HG03342 (cell line): Measurements from ENCODE around the gene MDH2.
"Not testable (repeated sequence)": the region's sequence is repeated elsewhere in the genome, so short reads cannot be mapped to it uniquely, and the experiment has no call there.

Experiments used
- ATAC-seq: cut with Tn5 transposase; IDR thresholded peaks from one replicate; pipeline ENCODE4 v1.9.1; 2021; ENCODE audit warnings: mild to moderate bottlenecking, moderate library complexity; ENCODE audit not compliant: unreplicated experiment

MDH2 gene

DNA sequence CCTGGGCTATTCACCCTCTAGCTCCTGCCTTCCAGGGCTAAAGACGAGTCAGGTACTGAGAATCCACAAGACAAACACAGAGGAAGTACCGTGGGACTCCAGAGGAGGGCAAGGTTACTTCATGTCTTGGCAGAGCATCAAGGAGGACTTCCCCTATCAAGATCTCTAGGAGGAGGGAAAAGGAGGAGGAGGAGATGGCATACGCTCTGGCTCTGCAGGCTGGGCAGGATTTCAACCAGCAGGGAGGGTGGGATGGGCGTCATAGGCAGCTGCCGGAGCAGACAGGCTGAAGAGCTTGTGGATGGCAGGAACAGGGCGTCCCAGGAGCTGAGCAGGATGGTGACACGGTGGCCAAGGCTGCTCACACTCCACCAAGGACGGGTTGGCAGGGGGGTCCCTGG lies 21.3 kb downstream of the MDH2 start:
- ATAC-seq, result no peak

DNA sequence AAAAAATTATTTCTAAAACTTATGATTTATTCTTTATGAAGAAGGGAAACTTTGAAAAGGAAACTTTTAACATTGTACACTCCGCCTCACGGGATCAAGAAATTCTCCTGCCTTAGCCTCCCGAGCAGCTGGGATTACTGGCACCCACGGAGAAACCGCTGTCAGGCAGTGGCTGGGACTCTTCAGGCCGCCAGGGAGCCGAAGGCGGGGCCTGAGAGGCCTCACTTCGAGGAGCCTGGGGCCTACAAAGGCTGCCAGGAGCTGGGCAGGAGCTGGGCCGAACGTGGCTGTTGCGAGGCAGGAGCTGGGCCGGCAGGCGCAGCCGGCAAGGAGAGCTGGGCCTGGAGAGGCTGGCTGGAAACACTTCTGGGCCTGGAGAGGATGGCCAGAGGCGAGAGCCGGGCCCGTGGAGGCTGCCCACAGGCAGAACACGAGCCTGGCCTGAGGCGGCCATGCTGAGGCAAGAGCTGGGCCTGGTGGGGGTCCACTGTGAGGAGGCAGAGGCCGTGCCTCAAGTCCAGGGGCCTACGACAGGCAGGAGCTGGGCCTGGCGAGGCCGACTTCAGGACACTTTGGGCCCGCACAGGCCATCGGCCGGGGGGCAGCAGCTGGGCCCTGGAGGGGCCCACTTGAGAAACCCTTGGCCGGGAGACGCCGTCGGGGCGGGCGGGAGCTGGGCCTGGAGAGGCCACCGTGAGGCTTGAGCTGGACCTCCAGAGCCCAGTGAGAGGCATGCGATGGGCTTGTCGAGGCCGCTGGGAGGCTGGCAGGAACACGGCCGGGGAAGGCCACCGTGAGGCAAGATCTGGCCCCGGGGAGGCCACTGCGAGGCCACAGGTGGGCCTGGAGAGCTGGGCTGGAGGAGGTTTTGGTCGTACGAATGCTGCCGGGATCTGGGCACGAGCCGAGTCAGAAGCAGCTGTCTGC lies 23.7 kb downstream of the MDH2 start:
- ATAC-seq, result no peak

DNA sequence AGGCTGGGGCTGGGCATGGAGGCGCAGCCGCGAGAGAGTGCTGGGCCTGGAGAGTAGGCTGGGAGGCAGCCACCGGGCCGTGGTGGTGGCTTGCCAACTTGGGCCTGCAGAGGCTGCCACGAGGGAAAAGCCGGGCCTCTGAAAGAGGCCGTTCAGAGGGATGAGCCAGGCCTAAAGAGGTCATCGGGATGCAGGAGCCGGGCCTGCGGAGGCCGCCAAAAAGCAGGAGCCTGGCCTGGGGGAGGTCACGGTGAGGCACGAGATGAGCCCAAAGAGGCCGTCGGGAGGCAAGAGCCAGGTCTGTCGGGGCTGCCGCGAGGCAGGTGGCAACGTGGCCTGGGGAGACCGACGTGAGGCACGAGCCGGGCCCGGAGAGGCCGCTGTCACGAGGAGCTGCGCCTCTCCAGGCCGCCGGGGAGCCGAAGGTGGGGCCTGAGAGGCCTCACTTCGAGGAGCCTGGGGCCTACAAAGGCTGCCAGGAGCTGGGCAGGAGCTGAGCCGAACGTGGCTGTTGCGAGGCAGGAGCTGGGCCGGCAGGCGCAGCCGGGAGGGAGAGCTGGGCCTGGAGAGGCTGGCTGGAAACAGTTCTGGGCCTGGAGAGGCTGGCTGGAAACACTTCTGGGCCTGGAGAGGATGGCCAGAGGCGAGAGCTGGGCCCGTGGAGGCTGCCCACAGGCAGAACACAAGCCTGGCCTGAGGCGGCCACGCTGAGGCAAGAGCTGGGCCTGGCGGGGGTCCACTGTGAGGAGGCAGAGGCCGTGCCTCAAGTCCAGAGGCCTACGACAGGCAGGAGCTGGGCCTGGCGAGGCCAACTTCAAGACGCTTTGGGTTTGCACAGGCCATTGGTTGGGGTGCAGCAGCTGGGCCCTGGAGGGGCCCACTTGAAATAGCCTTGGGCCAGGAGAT lies 24.6 kb downstream of the MDH2 start:
- ATAC-seq, result no peak

DNA sequence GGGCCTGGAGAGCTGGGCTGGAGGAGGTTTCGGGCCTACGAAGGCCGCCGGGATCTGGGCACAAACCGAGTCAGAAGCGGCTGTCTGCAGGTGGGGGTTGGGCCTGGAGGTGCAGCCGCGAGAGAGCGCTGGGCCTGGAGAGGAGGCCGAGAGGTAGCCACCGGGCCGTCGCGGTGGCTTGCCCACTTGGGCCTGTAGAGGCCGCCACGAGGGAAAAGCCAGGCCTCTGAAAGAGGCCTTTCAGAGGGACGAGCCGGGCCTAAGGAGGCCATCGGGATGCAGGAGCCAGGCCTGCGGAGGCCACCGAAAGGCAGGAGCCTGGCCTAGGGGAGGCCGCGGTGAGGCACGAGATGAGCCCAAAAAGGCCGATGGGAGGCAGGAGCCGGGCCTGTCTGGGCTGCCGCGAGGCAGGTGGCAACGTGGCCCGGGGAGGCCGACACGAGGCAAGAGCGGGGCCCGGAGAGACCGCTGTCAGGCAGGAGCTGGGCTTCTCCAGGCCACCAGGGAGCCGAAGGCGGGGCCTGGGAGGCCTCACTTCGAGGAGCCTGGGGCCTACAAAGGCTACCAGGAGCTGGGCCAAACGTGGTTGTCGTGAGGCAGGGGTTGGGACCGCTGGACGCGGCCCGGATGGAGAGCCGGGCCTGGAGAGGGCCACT lies 25.6 kb downstream of the MDH2 start:
- no peak for ATAC-seq

DNA sequence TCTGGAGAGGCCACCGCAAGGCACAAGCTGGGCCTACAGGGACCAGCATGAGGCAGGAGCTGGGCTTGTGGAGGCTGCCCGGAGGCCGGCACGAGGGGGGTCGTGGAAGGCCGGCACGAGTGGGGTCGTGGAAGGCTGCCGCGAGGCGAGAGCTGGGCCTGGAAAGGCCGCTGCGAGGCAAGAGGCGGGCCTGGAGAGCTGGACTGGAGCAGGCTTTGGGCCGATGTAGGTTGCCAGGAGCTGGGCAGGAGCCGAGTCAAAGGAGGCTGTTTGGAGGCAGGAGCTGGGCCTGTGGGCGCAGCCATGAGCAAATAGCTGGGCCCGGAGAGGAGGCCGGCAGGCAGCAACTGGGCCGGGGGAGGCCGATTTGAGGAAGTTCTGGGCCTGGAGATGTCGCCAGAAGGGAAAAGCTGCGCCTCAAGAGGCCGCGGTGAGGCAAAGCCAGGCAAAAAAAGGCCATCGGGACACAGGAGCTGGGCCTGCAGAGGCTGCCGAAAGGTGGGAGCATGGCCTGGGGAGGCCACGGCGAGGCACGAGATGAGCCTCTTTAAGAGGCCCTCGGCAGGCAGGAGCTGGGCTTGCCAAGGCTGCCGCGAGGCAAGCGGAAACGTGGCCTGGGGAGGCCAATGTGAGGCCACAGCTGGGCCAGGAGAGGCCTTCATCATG lies 26.5 kb downstream of the MDH2 start:
- ATAC-seq, result no peak

- no peak for ATAC-seq
Measured at GRCh38 chr7:76074972-76075370, 27.1 kb downstream of the MDH2 start.

GRCh38 chr7:76076995-76077394 lies 29.1 kb downstream of the MDH2 start:
- ATAC-seq, result no peak

- ATAC-seq, result no peak
Measured at GRCh38 chr7:76077435-76077834, 29.5 kb downstream of the MDH2 start.

DNA sequence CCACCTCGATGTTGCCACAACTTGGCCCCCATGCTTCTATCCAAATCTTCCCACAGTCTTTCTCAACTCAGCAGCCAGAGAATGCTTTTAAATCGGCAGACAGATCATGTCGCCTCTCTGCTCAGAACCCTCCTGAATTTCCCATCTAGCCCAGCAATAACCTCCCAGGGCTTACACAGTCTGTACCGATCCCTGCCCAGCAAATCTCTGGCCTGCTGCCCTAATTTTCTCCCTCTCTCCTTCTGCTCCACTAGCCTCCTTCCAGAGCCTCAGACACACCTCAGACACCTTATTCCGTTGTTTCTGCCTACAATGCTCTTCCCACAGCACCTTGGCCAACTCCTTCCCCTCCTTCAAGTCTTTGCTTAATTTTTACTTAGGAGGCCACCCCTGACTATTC lies 32.3 kb downstream of the MDH2 start:
- ATAC-seq, result no peak

DNA sequence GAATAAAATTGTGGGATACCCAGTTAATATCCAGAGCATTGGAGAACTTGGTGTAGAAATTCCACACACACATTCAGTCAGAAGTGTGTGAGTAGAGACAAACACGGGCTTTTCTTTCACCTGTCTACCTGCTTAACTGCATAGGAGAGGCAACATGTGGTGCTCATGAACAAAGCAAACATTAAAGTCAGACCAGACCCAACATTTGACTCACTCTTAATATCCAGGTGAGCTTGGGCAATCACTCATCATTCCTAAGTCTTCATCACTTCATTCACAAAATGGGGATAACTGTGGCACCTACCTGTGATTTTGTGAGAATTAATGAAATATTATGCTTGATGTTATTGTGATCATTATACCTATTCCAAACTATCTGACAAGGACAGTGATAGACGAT lies 36.2 kb downstream of the MDH2 start:
- ATAC-seq, result not testable (repeated sequence)

GRCh38 chr7:76086070-76086469 lies 38.2 kb downstream of the MDH2 start:
- ATAC-seq, result no peak

- not testable (repeated sequence) for ATAC-seq
Measured at GRCh38 chr7:76087362-76087791, 39.5 kb downstream of the MDH2 start.

- ATAC-seq, result no peak
Measured at GRCh38 chr7:76089865-76090475, 42.1 kb downstream of the MDH2 start.

DNA sequence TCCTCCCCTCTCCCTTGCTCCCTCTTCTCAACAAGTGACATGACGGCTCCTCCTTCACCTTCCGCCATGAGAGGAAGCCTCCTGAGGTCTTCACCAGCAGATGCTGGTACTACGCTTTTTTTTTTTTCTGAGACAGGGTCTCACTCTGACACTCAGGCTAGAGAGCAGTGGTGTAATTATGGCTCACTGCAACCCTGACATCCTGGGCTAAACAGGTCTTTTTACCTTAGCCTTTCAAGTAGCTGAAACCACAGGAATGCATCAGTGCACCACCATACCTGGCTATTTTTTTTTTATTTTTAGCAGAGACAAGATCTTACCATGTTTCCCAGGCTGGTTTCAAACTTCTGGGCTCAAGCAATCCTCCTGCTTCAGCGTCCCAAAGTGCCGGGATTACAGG lies 43.6 kb downstream of the MDH2 start:
- ATAC-seq, result no peak

GRCh38 chr7:76093531-76093930 lies 45.6 kb downstream of the MDH2 start:
- ATAC-seq, result not testable (repeated sequence)

GRCh38 chr7:76094326-76094725 lies 46.4 kb downstream of the MDH2 start:
- not testable (repeated sequence) for ATAC-seq

DNA sequence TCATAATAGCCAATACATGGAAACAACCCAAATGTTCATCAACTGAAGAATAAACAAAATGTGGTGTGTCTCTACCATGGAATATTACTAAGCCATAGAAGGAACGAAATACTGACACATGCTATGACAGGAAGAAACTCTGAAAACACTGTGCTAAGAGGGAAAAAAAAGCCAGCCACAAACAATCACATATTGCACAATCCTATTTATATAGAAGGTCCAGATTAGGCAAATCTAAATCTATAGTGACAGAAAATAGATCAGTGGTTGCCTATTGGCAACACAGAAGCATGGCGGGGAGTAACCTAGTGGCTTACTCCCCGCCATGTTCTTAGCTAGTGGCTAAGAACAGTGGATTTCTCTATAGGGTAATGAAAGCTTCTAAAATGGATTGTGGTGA lies 48.0 kb downstream of the MDH2 start:
- no peak for ATAC-seq

- not testable (repeated sequence) for ATAC-seq
Measured at GRCh38 chr7:76101693-76102437, 54.0 kb downstream of the MDH2 start.

GRCh38 chr7:76103788-76104187 lies 55.9 kb downstream of the MDH2 start:
- not testable (repeated sequence) for ATAC-seq
